GM12892 (cell line): ENCODE results near the gene AHRR.
"Not testable (repeated sequence)": the region's sequence is repeated elsewhere in the genome, so short reads cannot be mapped to it uniquely, and the experiment has no call there.

Experiments used
- POLR2A ChIP-seq: IDR thresholded peaks from 2 replicates; pipeline ENCODE4 v1.6.1; 2011; ENCODE audit warnings: low read depth, low read length, control low read depth
- POLR2AphosphoS5 ChIP-seq: IDR thresholded peaks from 2 replicates; pipeline ENCODE4 v1.6.1; 2011; ENCODE audit warnings: low read depth, low read length, control low read depth
- TAF1 ChIP-seq: IDR thresholded peaks from 2 replicates; pipeline ENCODE4 v1.6.1; 2011; ENCODE audit warnings: low read depth, mild to moderate bottlenecking, control low read depth, low read length, borderline replicate concordance

DNA sequence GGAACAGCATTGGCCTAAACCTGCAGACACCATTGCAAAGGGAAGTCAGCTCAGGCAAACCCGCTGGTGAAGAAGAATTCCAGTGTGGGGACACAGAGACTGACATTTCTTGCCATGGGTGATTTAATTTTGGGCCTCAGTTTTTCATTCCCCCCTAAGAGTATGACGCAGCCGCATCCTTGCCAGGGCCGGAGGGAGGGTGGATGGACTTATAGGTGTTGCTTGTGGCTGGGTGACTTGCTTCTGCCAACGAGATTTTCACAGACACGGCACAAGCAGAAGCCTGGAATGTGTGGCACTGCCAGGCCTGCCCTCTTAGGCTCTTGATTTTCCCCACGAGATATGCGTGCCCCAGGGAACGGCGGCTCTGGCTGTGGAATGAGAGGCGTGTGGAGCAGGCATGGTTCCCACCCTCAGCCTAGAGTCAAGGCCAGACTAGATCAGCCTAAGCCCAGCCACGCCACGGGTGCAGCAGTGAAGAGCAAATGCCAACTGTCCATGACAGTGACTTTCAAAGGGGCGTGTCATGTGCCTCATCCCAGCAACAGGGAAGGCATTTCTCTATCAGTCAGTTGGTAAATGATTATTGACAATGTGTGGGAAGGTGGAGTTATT, 42.4 kb upstream of the AHRR start:
- TF ChIP-seq POLR2AphosphoS5, POLR2A, TAF1: not testable (repeated sequence)
